OCI-LY7 (cell line): ENCODE results near the gene COL23A1. TPM values are rescaled to one million over a fixed set of nuclear protein-coding genes. Genes with fewer than 3 reads are reported as not detected.

ENCODE experiments used
- BruUV-seq: library from RNA; stranded (reverse); fragments of 400-500 nt; replicated peaks from 2 replicates; lab custom pipeline; 2021; lab: Mats Ljungman, UMichigan
- CTCF ChIA-PET: fragments of 300-600 bp; sonication (Branson Sonifier 250); formaldehyde crosslinking; loops from one replicate; lab custom pipeline; 2022; ENCODE audit warnings: antibody characterized with exemption; ENCODE audit not compliant: unreplicated experiment; lab: Charles Lee
- POLR2A ChIA-PET: fragments of 300-600 bp; sonication (Branson Sonifier 250); formaldehyde crosslinking; loops from one replicate; lab custom pipeline; 2022; ENCODE audit warnings: antibody characterized with exemption; lab: Charles Lee
- DNase-seq: peaks from one replicate; pipeline ENCODE4 v3.0.0-alpha.2; 2015; ENCODE audit warnings: low spot score
- H2AFZ ChIP-seq: fragments of 200-600 bp; sonication (generic), shearing (Covaris generic); 2 replicates; pipeline ENCODE4 v1.6.1; 2014; ENCODE audit warnings: mild to moderate bottlenecking, antibody characterized with exemption, low read length, moderate library complexity
- H3K27ac ChIP-seq: fragments of 200-600 bp; sonication (generic); 2 replicates; pipeline ENCODE4 v1.5.1; 2014; ENCODE audit warnings: mixed run types, low read depth, mild to moderate bottlenecking, moderate library complexity, low read length, inconsistent platforms; ENCODE audit not compliant: poor library complexity, severe bottlenecking
- H3K36me3 ChIP-seq: fragments of 200-600 bp; sonication (generic); 2 replicates; pipeline ENCODE4 v1.6.1; 2014; ENCODE audit warnings: mild to moderate bottlenecking, antibody characterized with exemption, low read length, moderate library complexity, mixed read lengths; ENCODE audit not compliant: insufficient read depth
- H3K4me1 ChIP-seq: fragments of 200-600 bp; sonication (generic); 2 replicates; pipeline ENCODE4 v1.5.1; 2014; ENCODE audit warnings: mild to moderate bottlenecking, low read length; ENCODE audit not compliant: insufficient read depth, poor library complexity, severe bottlenecking
- H3K4me2 ChIP-seq: fragments of 200-600 bp; sonication (generic); 2 replicates; pipeline ENCODE4 v1.6.1; 2014; ENCODE audit warnings: mild to moderate bottlenecking, low read length
- H3K4me3 ChIP-seq: fragments of 200-600 bp; sonication (generic); 2 replicates; pipeline ENCODE4 v1.5.1; 2014; ENCODE audit warnings: mild to moderate bottlenecking, low read depth, low read length; ENCODE audit not compliant: poor library complexity, severe bottlenecking
- H3K79me2 ChIP-seq: fragments of 200-600 bp; sonication (generic); 2 replicates; pipeline ENCODE4 v1.6.1; 2016; ENCODE audit warnings: low read depth, mild to moderate bottlenecking, low read length, moderate library complexity, mixed read lengths; ENCODE audit not compliant: insufficient read depth
- H3K9me2 ChIP-seq: fragments of 200-600 bp; sonication (generic); 2 replicates; pipeline ENCODE4 v1.6.1; 2016; ENCODE audit warnings: mild to moderate bottlenecking, low read length, mixed read lengths; ENCODE audit not compliant: insufficient read depth
- H3K9me3 ChIP-seq: fragments of 200-600 bp; sonication (generic); 2 replicates; pipeline ENCODE4 v1.6.1; 2014; ENCODE audit warnings: mild to moderate bottlenecking, mixed run types, low read length, mixed read lengths
- H4K20me1 ChIP-seq: fragments of 200-600 bp; sonication (generic); 2 replicates; pipeline ENCODE4 v1.6.1; 2014; ENCODE audit warnings: mild to moderate bottlenecking, antibody characterized with exemption, low read length, moderate library complexity, mixed read lengths; ENCODE audit not compliant: insufficient read depth
- EZH2phosphoT487 ChIP-seq: fragments of 200-600 bp; sonication (generic); IDR thresholded peaks from 2 replicates; pipeline ENCODE4 v1.6.1; 2018; ENCODE audit warnings: low read depth, borderline replicate concordance, mild to moderate bottlenecking, mixed run types, antibody characterized with exemption, low read length, moderate library complexity, mixed read lengths
- intact Hi-C: fragments of 100-400 bp; cut with micrococcal nuclease; formaldehyde crosslinking; loops from one replicate; pipeline ENCODE4 v1.10.0; 2022; ENCODE audit not compliant: unreplicated experiment
- total RNA-seq, 2 experiments: library from RNA; depleted of rRNA in 1 of 2; stranded (reverse); fragments of >200 nt in 1 of 2; shearing (Covaris generic) in 1 of 2; gene quantifications; 2 replicates each; pipeline ENCODE4 v1.2.3, GENCODE V29; 2014 to 2022
- TF ChIP-seq, protein P1 (sequence below): fragments of 200-600 bp; sonication (generic); conservative IDR thresholded peaks from 2 replicates; pipeline ENCODE4 v1.5.1; 2014; ENCODE audit warnings: mild to moderate bottlenecking, antibody characterized with exemption, low read length, moderate library complexity, mixed read lengths

Gene COL23A1
- total RNA-seq, 2 experiments from 2014 or later: 0.53 TPM; not detected in 1

DNA sequence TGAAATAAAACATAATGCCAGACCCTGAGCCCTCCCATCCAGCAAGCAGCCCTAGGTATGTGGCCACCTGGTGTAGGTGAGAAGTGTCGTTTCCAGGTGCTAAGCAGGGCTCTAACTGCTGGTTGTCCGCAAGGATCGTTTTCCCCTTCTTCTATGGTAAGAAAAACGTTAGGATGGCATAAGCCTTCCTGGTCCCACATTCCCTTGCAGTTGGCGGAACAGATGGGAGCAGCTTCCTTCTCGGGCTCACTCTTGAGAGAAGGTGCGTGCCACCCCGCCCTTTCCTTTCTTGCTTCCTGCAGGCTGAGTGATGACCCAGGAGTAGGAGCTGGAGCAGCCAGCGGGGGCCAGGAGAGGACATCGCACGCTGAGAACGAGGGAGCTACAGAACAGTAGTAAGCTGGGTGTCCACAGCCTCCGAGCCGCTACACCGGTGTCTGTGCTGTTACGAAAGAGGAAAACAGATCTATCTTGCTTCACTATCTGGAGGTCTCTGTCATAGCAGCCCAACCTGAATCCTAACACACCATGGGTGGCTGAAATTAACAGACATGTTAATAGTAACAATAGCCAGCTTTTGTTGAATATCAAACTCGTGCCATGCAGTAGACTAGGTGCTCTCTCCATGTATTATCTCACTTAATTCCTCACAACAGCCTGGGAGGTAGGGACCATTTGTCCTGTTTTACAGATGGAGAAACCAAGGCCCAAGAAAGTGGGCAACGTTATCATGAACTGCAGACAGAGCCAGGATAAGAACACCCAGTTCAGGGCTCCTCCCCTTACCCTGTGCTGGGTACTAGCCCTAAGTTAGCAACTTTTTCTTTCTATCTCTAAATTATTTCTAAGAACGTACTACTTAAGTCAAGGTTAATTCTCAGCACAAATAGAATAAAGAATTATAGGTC lies 139.8 kb downstream of the COL23A1 start:
- Histone ChIP-seq H3K9me2 (no peaks in the 10 kb centered on the region), H2AFZ (no peak overlapping the region), H4K20me1 (no peaks in the 10 kb centered on the region), H3K4me1 (no peaks in the 10 kb centered on the region), H3K27ac (no peak overlapping the region), H3K79me2 (no peaks in the 10 kb centered on the region), H3K36me3 (no peaks in the 10 kb centered on the region), H3K9me3 (no peaks in the 10 kb centered on the region), H3K4me2 (no peak overlapping the region), H3K4me3 (no peak overlapping the region)
- no TSS peak for BruUV-seq
- DNase-seq: no peak
- TF ChIP-seq, protein P1, sequence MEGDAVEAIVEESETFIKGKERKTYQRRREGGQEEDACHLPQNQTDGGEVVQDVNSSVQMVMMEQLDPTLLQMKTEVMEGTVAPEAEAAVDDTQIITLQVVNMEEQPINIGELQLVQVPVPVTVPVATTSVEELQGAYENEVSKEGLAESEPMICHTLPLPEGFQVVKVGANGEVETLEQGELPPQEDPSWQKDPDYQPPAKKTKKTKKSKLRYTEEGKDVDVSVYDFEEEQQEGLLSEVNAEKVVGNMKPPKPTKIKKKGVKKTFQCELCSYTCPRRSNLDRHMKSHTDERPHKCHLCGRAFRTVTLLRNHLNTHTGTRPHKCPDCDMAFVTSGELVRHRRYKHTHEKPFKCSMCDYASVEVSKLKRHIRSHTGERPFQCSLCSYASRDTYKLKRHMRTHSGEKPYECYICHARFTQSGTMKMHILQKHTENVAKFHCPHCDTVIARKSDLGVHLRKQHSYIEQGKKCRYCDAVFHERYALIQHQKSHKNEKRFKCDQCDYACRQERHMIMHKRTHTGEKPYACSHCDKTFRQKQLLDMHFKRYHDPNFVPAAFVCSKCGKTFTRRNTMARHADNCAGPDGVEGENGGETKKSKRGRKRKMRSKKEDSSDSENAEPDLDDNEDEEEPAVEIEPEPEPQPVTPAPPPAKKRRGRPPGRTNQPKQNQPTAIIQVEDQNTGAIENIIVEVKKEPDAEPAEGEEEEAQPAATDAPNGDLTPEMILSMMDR: no peak
- no peak for TF ChIP-seq EZH2phosphoT487
- CTCF ChIA-PET: no interaction called here
- intact Hi-C loops: no loop called here
- POLR2A ChIA-PET: interaction anchor here (0.7 kb wide), 2 partner anchors 93 to 1926 kb away, joined by 3 to 4 read pairs; no protein-coding TSS in a partner anchor

DNA sequence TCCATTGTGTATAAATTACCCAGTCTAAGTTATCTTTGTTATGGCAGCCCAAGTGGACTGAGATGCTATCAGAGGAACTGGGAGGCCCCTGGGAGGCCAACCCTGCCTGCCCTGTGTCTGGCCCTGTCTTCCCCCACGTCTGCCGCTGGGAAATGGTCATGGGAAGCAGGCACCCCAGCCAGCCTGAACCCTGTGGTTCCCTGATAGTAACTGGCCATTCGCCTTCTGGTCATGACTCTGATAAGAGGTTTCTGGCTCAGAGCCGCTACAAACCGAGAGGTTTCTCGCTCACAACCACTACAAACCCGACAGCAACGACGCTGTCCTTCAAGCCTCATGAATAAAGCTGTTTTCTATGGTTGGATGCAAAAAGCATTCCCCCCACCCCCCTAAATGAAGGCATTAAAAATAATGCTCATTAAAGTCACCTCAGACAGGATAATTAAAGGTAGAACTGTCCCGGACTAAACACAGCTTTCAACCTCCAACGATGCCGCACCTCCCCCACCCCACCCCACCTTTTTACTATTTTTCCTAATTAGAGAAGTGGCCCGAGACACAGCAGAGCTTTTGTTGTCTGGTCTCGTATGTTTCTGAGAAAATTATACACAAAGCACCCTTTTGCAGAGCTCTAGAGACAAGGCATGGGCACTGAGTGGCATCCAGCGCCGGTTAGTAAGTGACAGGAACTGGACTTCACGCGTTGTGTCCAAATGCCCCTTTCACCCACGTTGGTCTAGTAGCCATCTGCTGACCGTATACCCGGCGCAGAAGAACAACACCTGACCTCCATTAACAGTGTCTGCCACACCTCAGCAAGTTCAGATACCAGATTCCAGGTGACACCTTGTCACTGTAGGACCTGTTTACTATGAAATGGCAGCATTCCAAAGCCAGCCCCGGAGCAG lies 140.8 kb downstream of the COL23A1 start:
- no peak overlapping the region for H2AFZ ChIP-seq
- no peaks in the 10 kb centered on the region for H3K4me1 ChIP-seq
- no peak overlapping the region for H3K4me3 ChIP-seq
- no peak for DNase-seq
- intact Hi-C loops: no loop called here
- no peaks in the 10 kb centered on the region for H3K79me2 ChIP-seq
- ChIA-PET CTCF (no interaction called here), POLR2A (interaction anchor here (0.7 kb wide), 2 partner anchors 92 to 1925 kb away, joined by 3 to 4 read pairs; no protein-coding TSS in a partner anchor)
- H3K27ac ChIP-seq: no peak overlapping the region
- no peaks in the 10 kb centered on the region for H3K36me3 ChIP-seq
- H3K9me3 ChIP-seq: no peaks in the 10 kb centered on the region
- H4K20me1 ChIP-seq: no peaks in the 10 kb centered on the region
- no TSS peak for BruUV-seq
- H3K9me2 ChIP-seq: no peaks in the 10 kb centered on the region
- H3K4me2 ChIP-seq: no peak overlapping the region
- no peak for TF ChIP-seq EZH2phosphoT487
- TF ChIP-seq, protein P1: no peak
